ENCODE results near the gene SMIM10L2A.

The SMIM10L2A gene

GRCh38 chrX:135389243-135389642, 32.5 kb upstream of the SMIM10L2A start:
- H3K4me3 ChIP-seq (ENCODE audit: low read depth, low read length): no peak overlapping the region
- no peak for TF ChIP-seq CTCF (IDR thresholded peaks at IDR 0.05; ENCODE audit: borderline replicate concordance, insufficient read depth, low read depth, low read length)

- no peak for TF ChIP-seq CTCF (IDR thresholded peaks at IDR 0.05; ENCODE audit: borderline replicate concordance, insufficient read depth, low read depth, low read length)
- no peak overlapping the region for H3K4me3 ChIP-seq (ENCODE audit: low read depth, low read length)
These were observed 32.0 kb upstream of the SMIM10L2A start for GRCh38 chrX:135389717-135390116.

GRCh38 chrX:135391734-135392133, 30.0 kb upstream of the SMIM10L2A start:
- H3K4me3 ChIP-seq (ENCODE audit: low read depth, low read length): no peak overlapping the region
- TF ChIP-seq CTCF (IDR thresholded peaks at IDR 0.05; ENCODE audit: borderline replicate concordance, insufficient read depth, low read depth, low read length): no peak

DNA sequence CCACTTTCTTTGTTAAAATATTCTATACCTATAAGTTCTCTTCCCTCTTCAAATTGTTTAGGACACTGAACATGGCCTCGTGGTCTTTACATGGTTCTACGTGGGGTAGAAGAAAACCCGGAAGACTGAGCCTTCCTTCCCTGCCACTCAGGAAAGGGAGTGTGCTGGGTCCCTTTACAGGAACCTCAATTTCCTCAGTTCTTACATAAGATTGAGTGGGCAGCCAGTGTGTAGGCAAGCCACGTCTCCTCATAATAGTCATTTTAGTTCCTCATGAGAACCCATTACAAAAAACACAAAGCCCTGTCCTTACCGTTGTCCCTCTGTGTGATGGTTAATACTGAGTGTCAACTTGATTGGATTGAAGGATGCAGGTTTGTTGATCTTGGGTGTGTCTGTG, 28.7 kb upstream of the SMIM10L2A start:
- no peak for TF ChIP-seq CTCF (IDR thresholded peaks at IDR 0.05; ENCODE audit: borderline replicate concordance, insufficient read depth, low read depth, low read length)
- no peak overlapping the region for H3K4me3 ChIP-seq (ENCODE audit: low read depth, low read length)

GRCh38 chrX:135395064-135395463, 26.7 kb upstream of the SMIM10L2A start:
- no peak overlapping the region for H3K4me3 ChIP-seq (ENCODE audit: low read depth, low read length)
- TF ChIP-seq CTCF (IDR thresholded peaks at IDR 0.05; ENCODE audit: borderline replicate concordance, insufficient read depth, low read depth, low read length): no peak

GRCh38 chrX:135396109-135396508, 25.6 kb upstream of the SMIM10L2A start:
- H3K4me3 ChIP-seq (ENCODE audit: low read depth, low read length): no peak overlapping the region
- TF ChIP-seq CTCF (IDR thresholded peaks at IDR 0.05; ENCODE audit: borderline replicate concordance, insufficient read depth, low read depth, low read length): no peak

- no peak for TF ChIP-seq CTCF (IDR thresholded peaks at IDR 0.05; ENCODE audit: borderline replicate concordance, insufficient read depth, low read depth, low read length)
- no peak overlapping the region for H3K4me3 ChIP-seq (ENCODE audit: low read depth, low read length)
These were observed 25.2 kb upstream of the SMIM10L2A start for GRCh38 chrX:135396566-135396965.

All from GM12875 (cell line).